Measurements from ENCODE around the gene SYT8. TPM values are rescaled to one million over a fixed set of nuclear protein-coding genes. Genes with fewer than 3 reads are reported as not detected.
A peak's percentile ranks its signal among the peaks of the same experiment; 100 is the strongest.

SYT8 gene
- total and polyA plus RNA-seq, 10 donors = 0.83 TPM; not detected in 9

DNA sequence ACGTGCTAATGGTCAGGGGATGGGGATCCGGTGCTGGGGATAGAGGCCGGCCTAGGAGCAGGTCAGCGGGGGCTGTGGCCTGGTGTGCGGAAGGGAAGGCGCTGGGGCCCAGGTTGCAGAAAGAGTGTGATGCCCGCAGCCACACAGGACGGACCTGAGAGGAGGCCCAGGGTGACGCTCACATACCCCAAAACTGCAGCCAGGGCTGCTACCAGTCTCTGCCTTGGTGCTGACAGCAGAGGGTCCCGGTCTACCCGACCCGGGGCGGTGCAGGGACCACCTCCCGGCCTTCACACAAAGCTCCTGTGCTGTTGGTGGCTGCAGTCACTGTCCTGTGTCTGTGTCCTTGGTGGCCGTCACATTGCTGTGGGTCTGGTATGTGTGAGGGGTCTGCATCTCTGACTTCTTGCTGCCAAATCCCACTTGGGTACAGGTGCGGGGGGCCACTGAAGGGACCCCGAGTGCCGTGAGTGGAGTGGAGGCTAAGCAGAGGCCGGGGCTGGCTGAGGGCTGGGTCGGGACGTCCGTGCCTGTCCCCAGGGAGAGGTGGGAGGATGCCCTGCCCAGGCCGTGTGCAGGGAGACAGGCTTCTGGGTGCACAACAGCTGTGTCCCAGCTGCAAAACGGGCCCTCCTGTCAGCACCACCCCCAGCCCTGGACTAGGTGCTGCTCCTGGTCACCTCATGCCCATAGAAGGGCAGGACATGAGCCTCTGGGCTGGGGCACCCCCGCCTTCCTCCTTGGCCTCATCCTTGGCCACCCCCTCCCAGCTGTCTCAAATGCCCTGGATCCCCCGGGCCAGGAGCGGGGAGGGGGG is 19.6 kb downstream of the SYT8 start:
- WGBS, 5 donors = 53 to 81% (median 63%) methylated on average over 16 to 27 of the region's 27 CpGs
- H3K4me1 ChIP-seq = peaks cover 43 to 100% (median 84%) of the 10 kb centered on the region in 6 donors
- no peaks in the 10 kb centered on the region for H3K27me3 ChIP-seq (replicated peaks in 1 of 7)
- TF ChIP-seq POLR2AphosphoS5 (IDR thresholded peaks at IDR 0.05) (peak; percentile 5 to 59 (median 34)), POLR2A (IDR thresholded peaks at IDR 0.05) (no peak), CTCF (IDR thresholded peaks at IDR 0.05 in 8 of 11, conservative IDR thresholded peaks at IDR 0.05 in 3 of 11) (no peak)
- DNase-seq = peak; percentile 88
- H3K4me3 ChIP-seq = peak overlapping the region; percentile 56 to 74 (median 59)
- H3K27ac ChIP-seq = peak overlapping the region in 6 of 8 donors; percentile 79 to 94 (median 92)
- intact Hi-C loops (cut with DNase I; ENCODE audit: low total_unique reads) = no loop called here
- no peaks in the 10 kb centered on the region for H3K9me3 ChIP-seq
- peaks cover 0 to 35% (median 0%) of the 10 kb centered on the region in 6 donors for H3K36me3 ChIP-seq

- peak overlapping the region in 4 of 8 donors; percentile 91 to 94 (median 92) for H3K27ac ChIP-seq
- H3K4me1 ChIP-seq = peaks cover 38 to 97% (median 76%) of the 10 kb centered on the region in 6 donors
- peak; percentile 84 for DNase-seq
- H3K36me3 ChIP-seq = peaks cover 0 to 36% (median 0%) of the 10 kb centered on the region in 6 donors
- TF ChIP-seq POLR2AphosphoS5 (IDR thresholded peaks at IDR 0.05) (peak; percentile 42 to 65 (median 59)), POLR2A (IDR thresholded peaks at IDR 0.05) (no peak), CTCF (IDR thresholded peaks at IDR 0.05 in 8 of 11, conservative IDR thresholded peaks at IDR 0.05 in 3 of 11) (peak in 3 of 11 experiments; percentile 8 to 35 (median 19))
- H3K27me3 ChIP-seq (replicated peaks in 1 of 7) = no peaks in the 10 kb centered on the region
- intact Hi-C loops (cut with DNase I; ENCODE audit: low total_unique reads) = no loop called here
- H3K9me3 ChIP-seq = no peaks in the 10 kb centered on the region
- H3K4me3 ChIP-seq = peak overlapping the region in 7 of 8 donors; percentile 57 to 74 (median 59)
- 60 to 86% (median 70%) methylated on average over 7 to 26 of the region's 26 CpGs for WGBS, 5 donors
Observed at GRCh38 chr11:1854949-1855885, 20.4 kb downstream of the SYT8 start.

- Histone ChIP-seq H3K4me1 (peaks cover 38 to 91% (median 70%) of the 10 kb centered on the region in 6 donors), H3K9me3 (no peaks in the 10 kb centered on the region), H3K27me3 (replicated peaks in 1 of 7) (no peaks in the 10 kb centered on the region), H3K36me3 (peaks cover 0 to 36% (median 0%) of the 10 kb centered on the region in 6 donors), H3K4me3 (peak overlapping the region in 1 of 8 donors; percentile 71), H3K27ac (peak overlapping the region in 2 of 8 donors; percentile 91 to 94)
- 83 to 93% (median 86%) methylated on average over 6 to 11 of the region's 11 CpGs for WGBS, 5 donors
- DNase-seq = peak; percentile 79
- intact Hi-C loops (cut with DNase I; ENCODE audit: low total_unique reads) = no loop called here
- no peak for TF ChIP-seq POLR2A (IDR thresholded peaks at IDR 0.05)
- TF ChIP-seq POLR2AphosphoS5 (IDR thresholded peaks at IDR 0.05) = peak in 1 of 3 donors; percentile 37
Observed at GRCh38 chr11:1855886-1856265, 21.1 kb downstream of the SYT8 start.

DNA sequence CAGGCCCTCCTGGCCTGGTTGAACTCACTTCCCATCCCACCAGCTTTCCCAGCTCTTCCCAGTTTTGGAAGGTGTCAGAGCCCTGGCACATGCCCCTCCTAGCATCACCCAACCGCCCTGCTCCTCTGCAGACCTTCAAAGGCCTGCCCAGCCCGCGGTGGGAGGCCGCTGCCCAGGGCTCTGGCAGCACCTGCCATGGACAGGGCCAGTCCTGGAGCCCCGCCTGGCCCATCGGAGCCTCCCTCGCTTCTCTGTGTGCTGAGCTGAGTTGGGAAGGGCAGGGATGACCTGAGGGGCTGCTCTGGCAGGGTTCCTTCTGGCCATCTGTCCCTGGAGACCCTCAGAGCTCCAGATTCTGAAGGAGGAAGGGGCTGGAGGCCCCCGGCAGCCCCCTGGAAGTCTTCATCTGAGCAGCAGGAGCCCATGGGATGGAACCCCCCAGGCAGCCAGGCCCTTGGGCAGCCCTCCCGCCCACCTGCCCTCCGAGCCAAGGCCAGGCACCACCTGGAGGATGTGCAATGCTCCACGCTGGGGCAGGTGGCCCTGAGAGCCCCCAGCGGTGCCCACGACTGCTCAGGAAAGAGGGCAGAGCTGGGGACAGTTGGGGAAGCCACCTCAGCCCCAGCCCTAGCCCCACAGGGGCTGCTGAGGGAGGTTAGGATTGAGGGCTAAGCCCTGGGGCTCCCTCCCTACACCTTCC is 21.7 kb downstream of the SYT8 start:
- Histone ChIP-seq H3K27me3 (replicated peaks in 1 of 7) (no peaks in the 10 kb centered on the region), H3K36me3 (peaks cover 0 to 36% (median 0%) of the 10 kb centered on the region in 6 donors), H3K4me1 (peaks cover 34 to 85% (median 64%) of the 10 kb centered on the region in 6 donors), H3K9me3 (no peaks in the 10 kb centered on the region), H3K27ac (peak overlapping the region in 2 of 8 donors; percentile 91 to 94), H3K4me3 (peak overlapping the region in 1 of 8 donors; percentile 71)
- intact Hi-C loops (cut with DNase I; ENCODE audit: low total_unique reads) = no loop called here
- DNase-seq = peak; percentile 81
- 82 to 100% (median 87%) methylated on average over 7 to 13 of the region's 13 CpGs for WGBS, 5 donors
- TF ChIP-seq POLR2AphosphoS5 (IDR thresholded peaks at IDR 0.05) (peak in 2 of 3 donors; percentile 12 to 15), CTCF (IDR thresholded peaks at IDR 0.05 in 8 of 11, conservative IDR thresholded peaks at IDR 0.05 in 3 of 11) (no peak), POLR2A (IDR thresholded peaks at IDR 0.05) (no peak)
